Activated naive CD8-positive, alpha-beta T cell treated with anti-CD3 and anti-CD28 coated beads, Interleukin-2, amount 10 ng/mL, durations not matched to agents 7 days and 5 days (primary cell): Measurements from ENCODE around the gene GALNT10. TPM values are rescaled to one million over a fixed set of nuclear protein-coding genes. Genes with fewer than 3 reads are reported as not detected.
A peak's percentile ranks its signal among the peaks of the same experiment; 100 is the strongest.

Experiments used
- ATAC-seq: fragments of 150-1000 bp; cut with Tn5 transposase; one replicate; pipeline ENCODE4 v1.10.0; 2021; ENCODE audit warnings: low read depth, moderate library complexity
- POLR2A ChIA-PET: fragments of 350-600 bp; sonication (Branson Sonifier 250); formaldehyde crosslinking; loops from one replicate; lab custom pipeline; 2021; ENCODE audit warnings: antibody characterized with exemption; lab: Charles Lee
- DNase-seq: peaks from one replicate; pipeline ENCODE4 v3.0.0; 2021
- H3K27ac Mint-ChIP-seq: one replicate; pipeline ENCODE4 v1.8.0; 2022; ENCODE audit warnings: mild to moderate bottlenecking, mixed read lengths
- H3K27me3 Mint-ChIP-seq: one replicate; pipeline ENCODE4 v1.8.0; 2022; ENCODE audit warnings: mild to moderate bottlenecking, moderate library complexity, mixed read lengths
- H3K36me3 Mint-ChIP-seq: one replicate; pipeline ENCODE4 v1.8.0; 2021; ENCODE audit warnings: mild to moderate bottlenecking, mixed read lengths
- H3K4me1 Mint-ChIP-seq: one replicate; pipeline ENCODE4 v1.8.0; 2021; ENCODE audit warnings: mixed read lengths
- H3K4me3 Mint-ChIP-seq: one replicate; pipeline ENCODE4 v1.8.0; 2022; ENCODE audit warnings: mild to moderate bottlenecking, moderate library complexity, mixed read lengths
- H3K9me3 Mint-ChIP-seq: one replicate; pipeline ENCODE4 v1.8.0; 2021; ENCODE audit warnings: mixed read lengths
- total RNA-seq, 2 experiments: library from RNA; stranded (reverse); gene quantifications; one replicate each; pipeline ENCODE4 v1.2.3, GENCODE V29; 2021

Gene GALNT10
- total RNA-seq, 2 experiments from 2014 or later: 34.6 to 36.0 TPM

GRCh38 chr5:154257046-154257445, 66.5 kb downstream of the GALNT10 start:
- peaks cover 40% of the 10 kb centered on the region for H3K36me3 Mint-ChIP-seq
- H3K4me1 Mint-ChIP-seq: peaks cover 5% of the 10 kb centered on the region
- H3K9me3 Mint-ChIP-seq: peaks cover 2% of the 10 kb centered on the region
- H3K4me3 Mint-ChIP-seq: no peak overlapping the region
- ATAC-seq (no peak), DNase-seq (no peak)
- peaks cover 2% of the 10 kb centered on the region for H3K27me3 Mint-ChIP-seq
- POLR2A ChIA-PET: no interaction called here
- no peak overlapping the region for H3K27ac Mint-ChIP-seq

- Mint-ChIP-seq H3K27me3 (peaks cover 2% of the 10 kb centered on the region), H3K4me1 (peaks cover 3% of the 10 kb centered on the region), H3K36me3 (peaks cover 30% of the 10 kb centered on the region), H3K27ac (no peak overlapping the region), H3K9me3 (no peaks in the 10 kb centered on the region), H3K4me3 (no peak overlapping the region)
- POLR2A ChIA-PET: no interaction called here
- ATAC-seq (no peak), DNase-seq (no peak)
Observed at GRCh38 chr5:154258531-154259217, 68.1 kb downstream of the GALNT10 start.

DNA sequence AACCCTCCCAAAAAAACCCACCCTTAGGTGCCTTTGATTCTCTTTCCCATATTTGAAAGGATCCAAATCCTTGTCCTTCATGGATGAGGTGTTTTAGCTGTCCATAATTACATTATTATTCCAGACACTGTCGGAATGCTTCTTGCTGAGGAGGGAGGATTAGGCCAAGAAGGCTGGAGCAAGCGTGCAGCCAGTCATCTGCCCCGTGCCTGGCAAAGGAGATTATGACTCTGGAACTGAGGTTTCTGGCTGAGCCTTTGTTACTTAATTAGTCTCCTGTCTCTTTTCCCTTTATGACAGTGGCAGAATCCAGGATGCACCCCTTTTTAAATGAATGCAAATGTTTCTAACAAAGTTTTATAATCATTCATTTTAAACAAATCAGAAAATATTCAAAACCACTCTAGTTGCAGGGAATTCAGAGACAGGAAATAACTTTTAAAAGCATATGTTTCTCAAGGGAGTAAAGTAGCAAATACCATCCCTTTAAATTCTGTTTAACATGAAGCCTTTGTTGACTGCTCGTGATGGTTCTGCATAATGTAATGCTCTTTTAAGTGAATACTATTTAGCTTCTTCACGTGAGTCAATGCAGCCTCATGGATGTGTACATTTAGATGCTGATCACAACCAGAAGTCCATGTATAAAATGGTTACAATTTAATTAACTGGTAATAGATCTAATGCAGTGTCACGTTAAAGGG, 69.8 kb downstream of the GALNT10 start:
- H3K9me3 Mint-ChIP-seq: no peaks in the 10 kb centered on the region
- DNase-seq (no peak), ATAC-seq (no peak)
- H3K27me3 Mint-ChIP-seq: peaks cover 2% of the 10 kb centered on the region
- H3K4me3 Mint-ChIP-seq: no peak overlapping the region
- peaks cover 18% of the 10 kb centered on the region for H3K36me3 Mint-ChIP-seq
- POLR2A ChIA-PET: no interaction called here
- peaks cover 1% of the 10 kb centered on the region for H3K4me1 Mint-ChIP-seq
- no peak overlapping the region for H3K27ac Mint-ChIP-seq

DNA sequence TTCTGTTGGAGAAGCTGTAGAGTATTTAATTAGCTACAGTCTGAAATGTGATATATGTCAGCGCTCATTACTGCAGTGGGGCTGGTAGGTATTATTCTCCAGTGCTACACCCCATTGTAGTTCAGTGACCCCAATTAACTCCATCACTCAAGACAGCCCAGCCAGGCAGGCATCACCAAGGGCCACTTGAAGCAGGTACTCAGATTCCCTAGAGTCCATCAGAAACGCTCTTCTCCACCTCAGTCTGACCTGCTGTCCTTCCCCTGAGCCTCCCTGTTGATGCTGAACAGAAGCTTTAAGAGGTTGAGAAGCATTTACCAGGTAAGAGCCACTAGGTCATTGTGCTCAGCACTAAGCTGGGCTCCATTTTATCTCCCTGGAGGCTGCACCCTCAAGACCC, 71.8 kb downstream of the GALNT10 start:
- no peak for DNase-seq
- Mint-ChIP-seq H3K4me3 (no peak overlapping the region), H3K4me1 (no peaks in the 10 kb centered on the region), H3K27me3 (peaks cover 2% of the 10 kb centered on the region), H3K9me3 (no peaks in the 10 kb centered on the region), H3K36me3 (peaks cover 12% of the 10 kb centered on the region), H3K27ac (no peak overlapping the region)
- no peak for ATAC-seq
- POLR2A ChIA-PET: no interaction called here

DNA sequence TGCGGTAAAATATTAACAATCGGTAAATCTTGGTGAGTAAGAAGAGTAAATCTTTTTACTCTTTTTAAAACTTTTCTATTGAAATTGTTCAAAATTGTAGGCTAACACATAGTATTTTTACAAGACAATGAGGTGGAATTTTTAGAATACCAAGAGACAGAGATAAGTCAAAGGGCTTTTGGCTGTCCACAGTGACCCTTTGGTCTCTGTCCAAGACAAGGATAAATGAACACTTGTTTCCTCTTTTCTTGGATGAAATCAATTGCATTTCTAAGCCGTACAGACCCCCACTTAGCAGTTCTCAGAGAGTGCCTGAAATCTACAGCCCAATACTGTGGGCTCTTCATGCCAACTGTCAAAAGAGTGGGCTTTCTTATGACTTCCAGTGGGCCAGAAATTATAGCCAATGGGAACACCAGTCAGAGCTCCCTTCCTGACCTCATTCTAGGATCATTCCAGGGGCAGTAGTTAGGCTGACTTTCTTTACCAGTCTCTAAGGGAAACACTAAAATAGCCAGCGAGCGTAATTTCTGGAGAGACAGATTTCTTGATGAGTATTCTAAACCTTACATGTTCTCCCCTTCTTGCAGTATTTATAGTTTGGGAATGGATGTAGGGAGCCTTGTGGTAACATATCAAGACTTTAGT, 74.1 kb downstream of the GALNT10 start:
- no peaks in the 10 kb centered on the region for H3K4me1 Mint-ChIP-seq
- H3K36me3 Mint-ChIP-seq: peaks cover 5% of the 10 kb centered on the region
- no peak overlapping the region for H3K27ac Mint-ChIP-seq
- DNase-seq (no peak), ATAC-seq (no peak)
- no peaks in the 10 kb centered on the region for H3K27me3 Mint-ChIP-seq
- POLR2A ChIA-PET: no interaction called here
- no peaks in the 10 kb centered on the region for H3K9me3 Mint-ChIP-seq
- H3K4me3 Mint-ChIP-seq: no peak overlapping the region

DNA sequence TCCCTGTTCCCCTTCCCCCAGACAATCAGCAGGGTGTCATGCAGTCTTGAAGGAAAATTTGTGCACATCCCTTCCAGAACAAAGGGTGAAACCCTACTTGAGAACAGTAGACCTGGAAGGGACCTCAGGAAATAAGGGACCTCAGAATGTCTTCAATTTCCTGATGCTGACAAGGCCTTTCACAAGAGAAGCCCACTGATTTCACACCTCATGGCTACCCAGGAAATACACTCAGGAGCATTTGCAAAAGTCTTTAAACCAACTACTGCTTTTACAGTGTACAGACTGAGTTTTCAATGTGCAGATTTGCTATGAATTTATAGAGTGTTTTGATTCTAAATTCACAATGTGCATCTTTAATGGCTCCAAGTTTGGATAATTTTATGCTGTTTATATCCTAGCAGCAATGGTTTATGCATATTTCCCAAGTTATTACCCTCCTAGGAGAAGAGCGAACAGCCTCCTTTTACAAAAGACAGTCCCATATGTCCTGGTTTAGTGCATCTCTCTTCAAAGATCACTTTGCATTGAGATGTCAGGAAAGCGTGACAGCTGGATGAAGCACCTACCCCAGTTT, 74.8 kb downstream of the GALNT10 start:
- DNase-seq (no peak), ATAC-seq (no peak)
- Mint-ChIP-seq H3K4me3 (no peak overlapping the region), H3K36me3 (peaks cover 4% of the 10 kb centered on the region), H3K9me3 (no peaks in the 10 kb centered on the region), H3K27ac (no peak overlapping the region), H3K27me3 (no peaks in the 10 kb centered on the region), H3K4me1 (no peaks in the 10 kb centered on the region)
- POLR2A ChIA-PET: no interaction called here

DNA sequence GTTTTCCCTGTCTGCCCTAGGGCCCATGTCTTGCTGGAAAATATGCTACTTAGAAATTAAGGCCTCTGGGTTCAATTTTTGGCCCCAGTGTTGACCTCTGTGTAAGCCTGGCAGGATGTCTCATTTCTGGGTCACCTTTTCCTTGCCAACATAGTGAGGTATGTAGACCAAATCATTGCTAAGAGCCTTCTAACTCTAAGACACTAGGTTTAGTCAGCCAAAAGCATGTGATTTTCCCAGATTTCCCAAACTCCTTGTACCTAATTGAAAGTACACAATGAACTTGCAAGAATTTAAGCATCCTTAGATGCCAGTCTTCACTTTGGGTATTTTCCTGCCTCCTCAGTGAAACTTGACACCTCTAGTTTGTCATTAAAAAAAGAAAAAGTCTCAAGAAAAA, 77.0 kb downstream of the GALNT10 start:
- peaks cover 10% of the 10 kb centered on the region for H3K4me1 Mint-ChIP-seq
- peaks cover 2% of the 10 kb centered on the region for H3K36me3 Mint-ChIP-seq
- H3K27ac Mint-ChIP-seq: no peak overlapping the region
- no peak overlapping the region for H3K4me3 Mint-ChIP-seq
- no peaks in the 10 kb centered on the region for H3K27me3 Mint-ChIP-seq
- ATAC-seq: no peak
- H3K9me3 Mint-ChIP-seq: no peaks in the 10 kb centered on the region
- POLR2A ChIA-PET: no interaction called here
- no peak for DNase-seq

- no peak overlapping the region for H3K4me3 Mint-ChIP-seq
- peaks cover 2% of the 10 kb centered on the region for H3K36me3 Mint-ChIP-seq
- no peak for DNase-seq
- ATAC-seq: no peak
- no peaks in the 10 kb centered on the region for H3K9me3 Mint-ChIP-seq
- POLR2A ChIA-PET: no interaction called here
- no peaks in the 10 kb centered on the region for H3K27me3 Mint-ChIP-seq
- H3K27ac Mint-ChIP-seq: no peak overlapping the region
- H3K4me1 Mint-ChIP-seq: peaks cover 15% of the 10 kb centered on the region
Observed at GRCh38 chr5:154268073-154268472, 77.5 kb downstream of the GALNT10 start.

DNA sequence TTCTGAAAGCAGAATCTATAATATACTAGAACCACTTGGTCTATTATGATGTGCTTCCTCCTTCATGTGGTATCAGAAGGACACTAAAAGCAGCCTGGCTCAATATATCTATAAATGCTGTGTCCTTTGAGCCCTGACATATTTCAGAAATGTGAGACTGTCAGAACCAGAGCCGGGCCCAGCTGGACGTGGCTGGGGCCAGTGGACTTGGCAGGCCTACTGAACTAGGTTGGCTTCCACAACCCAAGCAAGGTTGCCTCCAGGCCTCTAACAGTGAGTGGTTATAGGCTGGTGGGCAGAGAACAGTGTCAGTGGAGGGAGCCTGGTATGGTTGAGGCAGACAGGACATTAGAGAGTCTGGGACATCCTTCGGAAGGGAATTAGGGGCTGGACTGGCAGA, 78.9 kb downstream of the GALNT10 start:
- Mint-ChIP-seq H3K36me3 (peaks cover 2% of the 10 kb centered on the region), H3K4me1 (peaks cover 24% of the 10 kb centered on the region), H3K9me3 (no peaks in the 10 kb centered on the region), H3K4me3 (no peak overlapping the region), H3K27me3 (no peaks in the 10 kb centered on the region), H3K27ac (no peak overlapping the region)
- DNase-seq (no peak), ATAC-seq (no peak)
- POLR2A ChIA-PET: no interaction called here

- DNase-seq (no peak), ATAC-seq (no peak)
- Mint-ChIP-seq H3K27me3 (no peaks in the 10 kb centered on the region), H3K36me3 (peaks cover 8% of the 10 kb centered on the region), H3K27ac (no peak overlapping the region), H3K4me1 (peaks cover 26% of the 10 kb centered on the region), H3K4me3 (no peak overlapping the region), H3K9me3 (no peaks in the 10 kb centered on the region)
- POLR2A ChIA-PET: no interaction called here
Observed at GRCh38 chr5:154271466-154271865, 80.9 kb downstream of the GALNT10 start.

DNA sequence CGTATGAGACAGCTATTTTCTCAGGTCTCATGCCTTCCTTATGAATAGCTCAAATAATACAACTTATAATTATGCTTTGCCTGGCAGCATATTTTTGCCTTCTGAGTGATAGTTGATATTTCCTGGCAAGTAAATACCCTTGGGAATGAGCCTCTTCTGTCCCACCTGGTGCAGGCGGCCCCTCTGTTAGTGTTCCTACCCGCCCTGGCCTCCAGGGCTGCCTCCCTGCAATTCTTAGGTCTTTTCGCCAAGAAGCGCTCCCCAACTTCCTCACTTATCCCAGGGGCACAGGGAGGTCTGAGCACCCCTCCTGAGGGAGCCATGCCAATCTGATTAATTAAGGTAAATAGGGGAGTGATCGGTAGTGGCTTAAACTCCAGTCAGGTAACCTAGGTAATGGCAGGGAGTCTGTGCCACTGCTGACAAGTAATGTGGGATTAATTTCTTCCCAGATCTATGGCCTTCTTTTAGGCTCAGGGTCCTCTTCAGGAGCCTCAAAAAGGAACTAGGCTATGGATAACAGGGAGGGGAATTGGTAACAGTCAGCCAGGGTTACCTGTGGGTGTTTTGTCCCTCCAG, 81.5 kb downstream of the GALNT10 start:
- peak overlapping the region; percentile 36 for H3K27ac Mint-ChIP-seq

GRCh38 chr5:154273028-154273617, 82.6 kb downstream of the GALNT10 start:
- Mint-ChIP-seq H3K27me3 (no peaks in the 10 kb centered on the region), H3K4me1 (peaks cover 33% of the 10 kb centered on the region)

More for the DNA sequence above, 81.5 kb downstream of the GALNT10 start:
- Mint-ChIP-seq H3K27me3 (no peaks in the 10 kb centered on the region), H3K4me1 (peaks cover 29% of the 10 kb centered on the region), H3K4me3 (no peak overlapping the region), H3K9me3 (no peaks in the 10 kb centered on the region), H3K36me3 (peaks cover 7% of the 10 kb centered on the region)
- DNase-seq (no peak), ATAC-seq (no peak)
- POLR2A ChIA-PET: interaction anchor here (1.1 kb wide), 1 partner anchor 71 kb away, joined by 3 read pairs; no protein-coding TSS in a partner anchor

More at GRCh38 chr5:154273028-154273617, 82.6 kb downstream of the GALNT10 start:
- peaks cover 8% of the 10 kb centered on the region for H3K36me3 Mint-ChIP-seq
- POLR2A ChIA-PET: interaction anchor here (0.6 to 1.1 kb wide), 3 partner anchors 35 to 137 kb away, joined by 3 to 5 read pairs (median 3); no protein-coding TSS in a partner anchor
- H3K27ac Mint-ChIP-seq: peak overlapping the region; percentile 84
- H3K4me3 Mint-ChIP-seq: peak overlapping the region; percentile 52
- peak; percentile 88 for ATAC-seq
- no peaks in the 10 kb centered on the region for H3K9me3 Mint-ChIP-seq
- DNase-seq: no peak
